Skeletal muscle cell (primary cell): ENCODE results near the gene MRPS7.

Experiments used
- DNase-seq: peaks from one replicate; pipeline ENCODE4 v3.0.0-alpha.2; 2010; ENCODE audit warnings: low read depth
- H3K4me3 ChIP-seq: 2 replicates; pipeline ENCODE4 v1.5.1; 2011; ENCODE audit warnings: low read depth, mild to moderate bottlenecking, control low read depth, low read length, moderate library complexity

The MRPS7 gene

GRCh38 chr17:75300280-75300679 lies 38.6 kb downstream of the MRPS7 start:
- no peak for DNase-seq
- H3K4me3 ChIP-seq = no peak overlapping the region

GRCh38 chr17:75301049-75301448 lies 39.4 kb downstream of the MRPS7 start:
- DNase-seq = no peak
- no peak overlapping the region for H3K4me3 ChIP-seq

- DNase-seq = no peak
- H3K4me3 ChIP-seq = no peak overlapping the region
Measured at GRCh38 chr17:75301502-75302206, 40.0 kb downstream of the MRPS7 start.

GRCh38 chr17:75307957-75308731 lies 46.5 kb downstream of the MRPS7 start:
- H3K4me3 ChIP-seq = no peak overlapping the region

GRCh38 chr17:75308732-75309629 lies 47.3 kb downstream of the MRPS7 start:
- no peak overlapping the region for H3K4me3 ChIP-seq
- DNase-seq = no peak

More at GRCh38 chr17:75307957-75308731, 46.5 kb downstream of the MRPS7 start:
- DNase-seq = no peak

- no peak for DNase-seq
- no peak overlapping the region for H3K4me3 ChIP-seq
Measured at GRCh38 chr17:75313941-75314551, 52.4 kb downstream of the MRPS7 start.

GRCh38 chr17:75315541-75316243 lies 54.0 kb downstream of the MRPS7 start:
- no peak for DNase-seq
- no peak overlapping the region for H3K4me3 ChIP-seq
